Trophoblast cell (in vitro differentiated cells and primary cell): ENCODE data around the gene P4HTM.

Source experiments
- DNase-seq, 2 donors: peaks; one replicate each; pipeline ENCODE4 v3.0.0-alpha.2; 2016
- H2AFZ ChIP-seq: 2 replicates; pipeline ENCODE4 v1.6.1; 2013; ENCODE audit warnings: low read length, moderate library complexity, mild to moderate bottlenecking; ENCODE audit not compliant: insufficient read depth, poor library complexity
- H2AK5ac ChIP-seq: 2 replicates; pipeline ENCODE4 v1.6.1; 2013; ENCODE audit warnings: mild to moderate bottlenecking, low read length
- H2BK120ac ChIP-seq: 2 replicates; pipeline ENCODE4 v1.6.1; 2013; ENCODE audit warnings: low read length, mild to moderate bottlenecking, moderate library complexity; ENCODE audit not compliant: insufficient read depth, poor library complexity
- H2BK12ac ChIP-seq: 2 replicates; pipeline ENCODE4 v1.6.1; 2013; ENCODE audit warnings: mild to moderate bottlenecking, low read length, moderate library complexity
- H2BK5ac ChIP-seq: 2 replicates; pipeline ENCODE4 v1.6.1; 2013; ENCODE audit warnings: low read length, low read depth, moderate library complexity, mild to moderate bottlenecking; ENCODE audit not compliant: poor library complexity
- H3K14ac ChIP-seq: 2 replicates; pipeline ENCODE4 v1.6.1; 2013; ENCODE audit warnings: mild to moderate bottlenecking, low read length
- H3K18ac ChIP-seq: 2 replicates; pipeline ENCODE4 v1.6.1; 2013; ENCODE audit warnings: mild to moderate bottlenecking, low read length
- H3K23ac ChIP-seq: 2 replicates; pipeline ENCODE4 v1.6.1; 2013; ENCODE audit warnings: low read length
- H3K27ac ChIP-seq: 2 replicates; pipeline ENCODE4 v1.5.1; 2013; ENCODE audit warnings: low read depth, mild to moderate bottlenecking, inconsistent platforms, low read length, moderate library complexity
- H3K27me3 ChIP-seq: 2 replicates; pipeline ENCODE4 v1.6.1; 2013; ENCODE audit warnings: inconsistent platforms, mild to moderate bottlenecking, low read length, moderate library complexity; ENCODE audit not compliant: insufficient read depth
- H3K36me3 ChIP-seq, 2 experiments: 1 replicate in 1 of 2; 2 replicates in 1 of 2; pipeline ENCODE4 v1.6.1; 2013; ENCODE audit warnings: low read length in 2 of 2, mild to moderate bottlenecking in 2 of 2, moderate library complexity in 1 of 2; ENCODE audit not compliant: insufficient read depth in 2 of 2, control insufficient read depth in 1 of 2
- H3K4ac ChIP-seq: 2 replicates; pipeline ENCODE4 v1.6.1; 2013; ENCODE audit warnings: low read depth, mild to moderate bottlenecking, low read length, moderate library complexity
- H3K4me1 ChIP-seq, 2 experiments: 1 replicate in 1 of 2; 2 replicates in 1 of 2; pipeline ENCODE4 v1.6.1; 2013; ENCODE audit warnings: low read length in 2 of 2, mild to moderate bottlenecking in 2 of 2, moderate library complexity in 1 of 2; ENCODE audit not compliant: insufficient read depth in 2 of 2, control insufficient read depth in 1 of 2
- H3K4me2 ChIP-seq: 2 replicates; pipeline ENCODE4 v1.6.1; 2013; ENCODE audit warnings: inconsistent platforms, mild to moderate bottlenecking, low read length, moderate library complexity
- H3K4me3 ChIP-seq: 2 replicates; pipeline ENCODE4 v1.5.1; 2013; ENCODE audit warnings: mild to moderate bottlenecking, low read depth, low read length, inconsistent platforms
- H3K79me1 ChIP-seq: one replicate; pipeline ENCODE4 v1.6.1; 2013; ENCODE audit warnings: low read length
- H3K79me2 ChIP-seq: 2 replicates; pipeline ENCODE4 v1.6.1; 2013; ENCODE audit warnings: low read length, mild to moderate bottlenecking; ENCODE audit not compliant: control insufficient read depth, insufficient read depth, poor library complexity
- H3K9ac ChIP-seq: 2 replicates; pipeline ENCODE4 v1.6.1; 2013; ENCODE audit warnings: mild to moderate bottlenecking, low read length
- H3K9me3 ChIP-seq: 2 replicates; pipeline ENCODE4 v1.6.1; 2013; ENCODE audit warnings: low read depth, mild to moderate bottlenecking, control low read depth, inconsistent platforms, low read length; ENCODE audit not compliant: insufficient read depth
- H4K12ac ChIP-seq: 2 replicates; pipeline ENCODE4 v1.6.1; 2013; ENCODE audit warnings: low read depth, mild to moderate bottlenecking, low read length, moderate library complexity
- H4K8ac ChIP-seq: 2 replicates; pipeline ENCODE4 v1.6.1; 2013; ENCODE audit warnings: low read depth, mild to moderate bottlenecking, low read length, moderate library complexity
- H4K91ac ChIP-seq: one replicate; pipeline ENCODE4 v1.6.1; 2013; ENCODE audit warnings: low read depth, mild to moderate bottlenecking, low read length, moderate library complexity
- WGBS: extraction: QIAGEN DNeasy Blood & Tissue Kit; methylation state at CpG from one replicate; pipeline ENCODE4 v1.1.7; 2013; ENCODE audit warnings: missing lambda C conversion rate; ENCODE audit not compliant: insufficient read length, insufficient coverage; ENCODE audit errors: extremely low coverage; 5-methylcytosine and 5-hydroxymethylcytosine counted together

Gene P4HTM

GRCh38 chr3:49018707-49019006 is 28.6 kb downstream of the P4HTM start:
- peak overlapping the region; percentile 67 for H4K12ac ChIP-seq
- H3K18ac ChIP-seq: no peak overlapping the region
- H2AK5ac ChIP-seq: no peak overlapping the region
- no CpG with 5 or more reads among the region's 18 CpGs for WGBS
- peaks cover 27% of the 10 kb centered on the region for H3K79me1 ChIP-seq
- peak overlapping the region; percentile 85 for H4K8ac ChIP-seq
- H2AFZ ChIP-seq: peak overlapping the region; percentile 83
- H3K4me1 ChIP-seq: peaks cover 14 to 24% of the 10 kb centered on the region in 2 experiments
- H2BK120ac ChIP-seq: no peak overlapping the region
- no peak overlapping the region for H2BK5ac ChIP-seq
- no peaks in the 10 kb centered on the region for H3K27me3 ChIP-seq
- peak overlapping the region; percentile 26 for H3K27ac ChIP-seq
- peak overlapping the region; percentile 43 for H4K91ac ChIP-seq
- DNase-seq: peak in 1 of 2 donors; percentile 40
- peaks cover 2% of the 10 kb centered on the region for H3K9me3 ChIP-seq
- H3K9ac ChIP-seq: no peak overlapping the region
- H3K79me2 ChIP-seq: peaks cover 21% of the 10 kb centered on the region
- no peak overlapping the region for H3K14ac ChIP-seq
- no peak overlapping the region for H3K23ac ChIP-seq
- peaks cover 33 to 45% of the 10 kb centered on the region in 2 experiments for H3K36me3 ChIP-seq
- H3K4me2 ChIP-seq: peak overlapping the region; percentile 86
- peak overlapping the region; percentile 48 for H3K4ac ChIP-seq
- H2BK12ac ChIP-seq: no peak overlapping the region
- H3K4me3 ChIP-seq: peak overlapping the region; percentile 88

GRCh38 chr3:49019941-49020329 is 29.9 kb downstream of the P4HTM start:
- Histone ChIP-seq H2BK120ac (no peak overlapping the region), H2AFZ (no peak overlapping the region), H4K91ac (no peak overlapping the region), H3K27ac (no peak overlapping the region), H3K9ac (peak overlapping the region; percentile 90), H3K4ac (peak overlapping the region; percentile 37), H3K14ac (no peak overlapping the region), H3K4me1 (peaks cover 14 to 24% of the 10 kb centered on the region in 2 experiments), H3K4me2 (peak overlapping the region; percentile 78), H2BK5ac (no peak overlapping the region), H4K8ac (no peak overlapping the region), H3K4me3 (peak overlapping the region; percentile 74), H2AK5ac (no peak overlapping the region), H4K12ac (no peak overlapping the region), H3K36me3 (peaks cover 33 to 45% of the 10 kb centered on the region in 2 experiments), H3K27me3 (no peaks in the 10 kb centered on the region), H3K9me3 (peaks cover 3% of the 10 kb centered on the region), H3K79me2 (peaks cover 21% of the 10 kb centered on the region), H3K18ac (no peak overlapping the region), H3K23ac (no peak overlapping the region), H3K79me1 (peaks cover 27% of the 10 kb centered on the region), H2BK12ac (no peak overlapping the region)
- no CpG with 5 or more reads among the region's 12 CpGs for WGBS
- DNase-seq: peak in 1 of 2 donors; percentile 31

- peak overlapping the region; percentile 37 for H3K4ac ChIP-seq
- H3K9me3 ChIP-seq: peaks cover 3% of the 10 kb centered on the region
- peaks cover 27% of the 10 kb centered on the region for H3K79me1 ChIP-seq
- peak overlapping the region; percentile 78 for H3K4me2 ChIP-seq
- peak overlapping the region; percentile 90 for H4K91ac ChIP-seq
- peaks cover 14 to 24% of the 10 kb centered on the region in 2 experiments for H3K4me1 ChIP-seq
- H4K8ac ChIP-seq: peak overlapping the region; percentile 60
- DNase-seq: peak; percentile 48 to 65
- H2BK5ac ChIP-seq: peak overlapping the region; percentile 60
- no CpG with 5 or more reads among the region's 51 CpGs for WGBS
- H3K79me2 ChIP-seq: peaks cover 21% of the 10 kb centered on the region
- H2BK12ac ChIP-seq: peak overlapping the region; percentile 6
- peak overlapping the region; percentile 35 for H3K23ac ChIP-seq
- peak overlapping the region; percentile 90 for H3K9ac ChIP-seq
- peak overlapping the region; percentile 39 for H2BK120ac ChIP-seq
- peaks cover 33 to 45% of the 10 kb centered on the region in 2 experiments for H3K36me3 ChIP-seq
- peak overlapping the region; percentile 74 for H3K4me3 ChIP-seq
- no peaks in the 10 kb centered on the region for H3K27me3 ChIP-seq
- peak overlapping the region; percentile 26 for H2AFZ ChIP-seq
- peak overlapping the region; percentile 86 for H3K14ac ChIP-seq
- H3K27ac ChIP-seq: peak overlapping the region; percentile 49
- H4K12ac ChIP-seq: peak overlapping the region; percentile 76
- peak overlapping the region; percentile 70 for H2AK5ac ChIP-seq
- peak overlapping the region; percentile 76 for H3K18ac ChIP-seq
These were observed 30.5 kb downstream of the P4HTM start for GRCh38 chr3:49020330-49021212.

- DNase-seq: peak; percentile 98 to 100
- Histone ChIP-seq H3K4me1 (peaks cover 14 to 24% of the 10 kb centered on the region in 2 experiments), H3K9me3 (peaks cover 4% of the 10 kb centered on the region), H3K36me3 (peaks cover 33 to 45% of the 10 kb centered on the region in 2 experiments), H3K27me3 (no peaks in the 10 kb centered on the region), H3K14ac (peak overlapping the region; percentile 86), H3K4ac (peak overlapping the region; percentile 37), H2BK12ac (no peak overlapping the region), H3K4me3 (peak overlapping the region; percentile 89), H3K79me1 (peaks cover 27% of the 10 kb centered on the region), H3K9ac (peak overlapping the region; percentile 90), H3K27ac (peak overlapping the region; percentile 99), H2BK120ac (peak overlapping the region; percentile 75), H2AFZ (peak overlapping the region; percentile 57), H4K8ac (peak overlapping the region; percentile 97), H4K12ac (peak overlapping the region; percentile 76), H3K23ac (no peak overlapping the region), H4K91ac (peak overlapping the region; percentile 94), H3K18ac (peak overlapping the region; percentile 76), H3K4me2 (peak overlapping the region; percentile 96), H3K79me2 (peaks cover 21% of the 10 kb centered on the region), H2BK5ac (peak overlapping the region; percentile 95), H2AK5ac (peak overlapping the region; percentile 70)
- no CpG with 5 or more reads among the region's 60 CpGs for WGBS
These were observed 31.3 kb downstream of the P4HTM start for GRCh38 chr3:49021213-49021812.
